HG03039 (cell line): ENCODE measurements around the gene MLLT1.
A peak's percentile ranks its signal among the peaks of the same experiment; 100 is the strongest.

Experiments
- ATAC-seq: cut with Tn5 transposase; IDR thresholded peaks from one replicate; pipeline ENCODE4 v1.9.1; 2021; ENCODE audit warnings: mild to moderate bottlenecking, moderate library complexity; ENCODE audit not compliant: unreplicated experiment

The MLLT1 gene

DNA sequence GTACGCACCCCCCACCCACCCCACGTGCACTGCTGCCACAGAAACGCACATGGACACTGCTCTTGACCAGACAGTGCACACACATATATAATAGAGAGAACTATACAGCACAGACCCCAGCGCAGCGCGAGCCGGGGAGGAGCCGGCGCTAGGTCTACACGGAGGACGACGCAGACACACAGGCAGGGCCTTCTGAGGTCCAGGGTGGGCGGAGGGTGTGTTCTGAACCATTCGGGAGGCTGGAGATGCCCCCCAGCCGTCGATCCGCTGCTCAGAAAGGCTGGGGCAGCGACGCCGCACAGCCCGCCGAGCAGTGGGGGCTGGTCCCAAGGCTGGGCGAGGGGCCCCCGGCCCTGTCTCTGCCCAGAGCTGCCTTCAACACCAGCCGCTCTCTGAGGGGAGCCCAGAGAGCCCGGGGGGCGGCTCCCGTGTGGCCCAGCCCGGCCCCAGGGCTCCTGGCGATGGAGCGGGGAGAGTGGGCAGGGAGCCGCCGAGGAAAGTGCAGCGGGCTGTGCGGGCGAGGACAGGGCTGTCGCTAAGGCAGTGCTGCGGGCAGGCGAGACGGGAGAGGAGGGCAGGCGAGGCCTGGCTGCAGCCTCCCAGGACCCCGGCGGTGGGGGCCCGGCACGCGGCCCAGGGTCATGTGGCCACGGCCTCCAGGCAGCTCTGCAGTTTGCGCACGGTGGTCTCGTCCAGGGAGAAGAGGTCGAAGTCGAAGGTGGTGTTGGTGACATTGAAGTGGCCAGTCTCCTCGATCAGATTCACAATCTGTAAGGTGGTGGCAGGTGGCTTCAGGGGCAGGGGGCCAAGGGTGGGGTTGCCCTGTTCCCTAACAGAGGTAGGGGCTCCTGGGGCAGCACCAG lies 67.1 kb downstream of the MLLT1 start:
- ATAC-seq, result no peak

DNA sequence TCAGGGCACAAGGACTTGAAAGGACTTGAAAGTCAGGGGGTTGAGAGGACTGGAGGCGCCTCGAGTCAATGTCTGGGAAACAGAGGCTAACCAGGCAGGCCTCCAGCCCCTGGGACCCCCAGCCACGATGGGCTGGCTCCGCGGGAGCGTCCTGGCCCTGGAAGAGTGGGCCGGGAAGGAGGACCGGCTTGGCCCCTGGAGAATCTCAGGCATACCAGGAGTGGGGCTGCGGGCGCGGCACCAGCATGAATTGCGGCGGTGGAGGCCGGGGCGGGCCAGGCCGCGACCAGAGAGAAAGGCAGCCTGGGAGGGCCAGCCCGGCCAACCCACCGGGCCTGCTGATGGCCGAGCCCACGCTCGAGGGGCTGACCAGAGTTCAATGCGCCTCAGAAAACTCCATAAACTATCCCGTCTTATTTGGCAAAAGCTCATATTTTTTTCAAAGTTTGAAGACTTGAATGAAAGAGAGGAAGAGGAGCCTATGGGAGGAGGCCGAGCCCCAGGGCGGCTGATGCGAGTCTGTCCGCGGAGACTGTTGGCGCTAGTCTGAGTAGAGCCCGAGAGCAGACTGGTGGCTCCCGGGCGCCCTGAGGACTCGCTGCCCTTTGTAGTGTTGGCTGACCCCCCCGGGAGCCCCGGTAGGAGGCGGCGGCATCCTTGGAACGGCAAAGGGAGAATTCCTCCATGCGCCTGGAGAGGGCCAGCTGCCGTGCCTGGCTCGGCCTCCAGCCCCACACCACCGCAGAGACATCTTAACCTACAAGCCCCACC lies 68.0 kb downstream of the MLLT1 start:
- no peak for ATAC-seq

DNA sequence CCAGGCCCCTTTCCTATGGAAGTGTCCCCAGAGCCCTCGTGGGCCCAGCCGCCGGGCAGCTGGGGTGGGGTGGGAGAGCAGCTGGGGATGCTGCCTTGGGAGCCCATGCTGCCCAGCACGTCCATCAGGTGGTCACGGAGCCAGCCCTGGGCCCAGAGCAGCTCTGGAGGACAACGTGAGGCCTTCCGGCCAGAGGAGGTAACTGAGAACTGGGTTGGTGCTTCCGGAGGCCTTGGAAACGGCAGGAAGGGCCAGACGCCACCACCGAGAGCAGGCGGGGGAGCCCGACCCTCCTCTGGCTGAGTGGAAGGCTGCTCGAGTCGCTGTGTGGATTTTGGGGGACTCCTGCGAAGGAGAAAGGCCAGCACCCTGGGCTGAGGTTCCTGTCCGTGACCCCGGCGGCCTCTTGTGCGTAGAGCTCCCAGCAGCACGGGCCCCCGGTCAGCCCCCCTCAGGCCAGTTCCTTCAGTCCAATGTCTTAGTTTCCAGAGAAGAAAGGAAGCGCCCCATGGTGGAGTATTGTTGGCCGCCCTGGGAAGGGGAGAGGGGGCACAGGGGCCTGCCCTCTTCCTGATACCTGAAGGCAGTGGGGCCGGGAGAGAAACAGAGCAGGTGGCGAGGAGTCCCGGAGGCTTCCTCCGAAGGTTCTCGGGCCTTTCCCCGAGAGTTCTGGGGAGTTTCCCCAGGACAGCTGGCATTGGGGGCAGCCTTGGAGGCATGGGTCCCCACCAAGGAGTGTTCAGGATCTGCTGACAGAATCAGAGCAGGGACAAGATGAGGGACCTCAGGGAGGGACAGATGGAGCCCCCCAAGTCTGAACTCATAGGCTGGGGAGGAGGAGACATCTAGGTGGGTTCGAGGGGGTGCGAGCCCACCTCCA lies 68.8 kb downstream of the MLLT1 start:
- no peak for ATAC-seq

DNA sequence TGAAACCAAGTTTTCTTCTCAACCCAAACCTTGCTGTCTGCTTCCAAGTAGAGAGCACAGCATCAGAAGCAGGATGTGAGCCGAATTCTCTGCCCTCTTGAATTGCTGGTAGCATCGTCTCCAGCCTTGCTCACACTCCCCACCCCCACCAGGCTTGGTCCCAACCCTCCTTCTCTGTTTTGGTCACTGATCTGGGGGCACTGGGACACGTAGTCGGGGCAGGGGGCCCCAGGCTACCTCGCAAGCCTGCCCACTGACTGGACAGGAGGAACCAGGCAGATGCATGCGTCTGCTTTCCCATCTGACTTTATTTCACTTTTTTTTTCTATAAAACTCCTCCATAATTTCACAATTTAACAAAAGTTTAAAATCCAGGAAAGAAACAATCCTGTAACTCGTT lies 69.7 kb downstream of the MLLT1 start:
- no peak for ATAC-seq

DNA sequence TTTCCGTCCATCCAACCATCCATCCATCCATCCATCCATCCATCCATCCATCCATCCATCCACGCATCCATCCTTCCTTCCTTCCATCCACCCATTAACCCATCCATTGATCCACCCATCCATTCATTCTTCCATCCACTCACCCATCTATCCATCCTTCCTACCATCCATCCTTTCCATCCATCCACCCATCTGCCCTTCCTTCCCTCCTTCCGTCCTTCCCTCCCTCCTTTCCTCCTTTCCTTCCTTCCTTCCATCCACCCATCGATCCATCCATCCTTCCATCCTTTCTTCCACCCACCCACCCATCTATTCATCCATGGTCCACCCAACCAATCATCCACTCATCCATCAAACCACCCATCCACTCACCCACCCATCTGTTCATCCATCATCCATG lies 70.1 kb downstream of the MLLT1 start:
- ATAC-seq, result no peak

DNA sequence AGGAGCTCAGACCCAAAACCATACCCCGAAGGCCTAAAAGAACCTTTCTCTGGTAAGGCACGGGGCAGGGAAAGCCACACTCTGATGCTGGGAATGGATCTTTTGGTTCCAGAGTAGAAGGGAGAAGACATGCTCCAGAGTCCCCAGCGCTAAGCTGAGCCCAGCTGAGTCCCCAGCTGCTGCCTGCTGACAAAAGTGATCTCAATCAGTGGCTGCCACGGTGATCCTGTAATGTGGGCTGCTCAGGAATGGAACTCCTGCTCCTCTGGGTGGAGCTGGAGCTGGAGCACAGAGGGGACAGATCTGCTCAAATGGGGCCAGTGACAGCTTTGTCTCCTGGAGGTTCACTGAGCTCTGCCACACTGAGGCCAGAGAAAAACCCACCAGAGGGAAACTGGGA lies 70.5 kb downstream of the MLLT1 start:
- no peak for ATAC-seq

DNA sequence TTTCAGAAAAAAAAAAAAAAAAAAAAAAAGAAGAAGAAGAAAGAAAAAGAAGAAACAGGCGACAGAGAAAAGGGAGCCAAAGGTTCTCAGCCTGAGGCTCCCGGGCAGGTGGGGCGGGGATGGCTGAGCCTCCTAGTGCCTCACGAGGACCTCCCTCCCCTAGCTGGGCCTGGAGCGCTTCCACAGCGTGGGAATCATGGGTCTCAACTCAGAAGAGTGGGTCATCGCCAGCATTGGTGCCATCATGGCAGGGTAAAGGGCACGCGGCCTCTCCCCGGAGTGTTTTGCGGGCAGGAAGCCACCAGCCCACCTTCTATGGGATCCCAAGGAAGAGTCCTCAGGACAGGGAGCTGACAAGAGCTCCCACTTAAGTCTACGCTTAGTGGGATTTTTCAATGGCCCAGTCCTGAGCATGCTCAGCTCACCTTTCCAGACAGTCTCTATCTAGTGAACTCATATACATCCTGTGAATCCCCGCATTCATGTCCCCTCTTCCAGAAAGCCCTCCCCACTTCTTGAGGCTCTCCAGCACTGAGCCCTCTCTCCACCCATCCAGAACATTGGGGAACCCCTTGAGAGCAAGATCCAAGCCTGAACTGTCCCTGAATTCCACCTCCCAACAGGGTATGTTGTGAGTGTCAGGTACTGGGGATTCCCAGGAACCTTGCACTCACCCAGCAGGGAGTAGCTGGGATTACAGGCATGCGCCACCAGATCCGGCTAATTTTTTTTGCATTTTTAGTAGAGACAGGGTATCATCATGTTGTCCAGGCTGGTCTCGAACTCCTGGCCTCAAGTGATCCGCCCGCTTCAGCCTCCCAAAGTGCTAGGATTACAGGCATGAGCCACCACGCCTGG lies 74.7 kb downstream of the MLLT1 start:
- no peak for ATAC-seq

DNA sequence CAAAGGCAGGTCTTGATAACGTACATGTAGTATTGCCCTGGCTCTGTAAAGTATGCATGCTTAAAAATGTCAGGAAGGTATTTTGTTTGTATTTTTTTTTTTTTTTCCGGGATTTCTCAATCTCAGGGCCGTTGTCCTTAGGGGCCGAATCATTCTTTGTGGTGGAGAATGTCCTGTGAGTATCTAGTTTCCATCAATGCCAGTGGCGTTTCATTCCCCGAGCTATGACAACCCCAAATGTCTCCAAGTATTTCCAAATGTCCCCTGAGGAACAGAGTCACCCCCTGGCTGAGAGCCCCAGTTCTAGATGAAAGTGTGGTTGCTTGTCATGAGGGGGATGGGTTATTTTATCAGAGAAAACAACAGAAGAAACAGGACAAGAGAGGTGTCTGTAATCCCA lies 75.6 kb downstream of the MLLT1 start:
- ATAC-seq, result no peak

DNA sequence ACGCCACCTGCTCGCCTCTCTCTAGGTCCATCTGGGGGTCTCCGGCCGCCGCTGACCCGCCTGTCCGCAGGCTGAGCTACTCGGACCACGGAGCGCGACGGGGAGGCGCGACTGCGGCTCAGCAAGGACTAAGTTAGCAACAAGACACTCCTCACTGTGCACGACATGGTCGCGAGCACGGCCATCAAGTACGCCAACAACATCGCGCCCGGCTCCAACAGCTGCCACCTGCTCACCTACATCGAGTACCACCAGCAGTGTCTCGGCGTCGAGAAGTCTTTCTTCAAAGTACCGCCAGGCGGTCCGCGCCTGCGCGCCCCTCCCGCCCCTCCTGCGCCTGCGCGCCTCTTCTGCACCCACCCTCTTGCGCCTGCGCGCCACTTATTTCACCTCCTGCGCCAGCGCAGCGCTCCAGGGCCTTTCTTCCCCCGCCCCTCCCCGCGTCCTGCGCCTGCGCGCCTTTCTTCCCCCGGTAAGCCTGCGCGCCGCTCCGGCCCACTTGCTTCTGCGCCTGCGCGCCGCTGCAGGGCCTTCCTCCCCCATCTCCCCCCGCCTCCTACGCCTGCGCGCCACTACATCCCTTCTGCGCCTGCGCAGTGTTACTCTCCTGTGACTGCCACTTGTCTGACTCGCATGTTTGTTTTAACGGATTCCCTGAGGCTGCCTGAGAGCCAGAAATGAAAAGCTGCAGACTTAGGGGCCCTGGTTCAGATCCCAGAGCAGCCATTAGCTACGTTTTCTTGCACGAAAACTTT lies 80.4 kb downstream of the MLLT1 start:
- ATAC-seq, result peak; percentile 67

DNA sequence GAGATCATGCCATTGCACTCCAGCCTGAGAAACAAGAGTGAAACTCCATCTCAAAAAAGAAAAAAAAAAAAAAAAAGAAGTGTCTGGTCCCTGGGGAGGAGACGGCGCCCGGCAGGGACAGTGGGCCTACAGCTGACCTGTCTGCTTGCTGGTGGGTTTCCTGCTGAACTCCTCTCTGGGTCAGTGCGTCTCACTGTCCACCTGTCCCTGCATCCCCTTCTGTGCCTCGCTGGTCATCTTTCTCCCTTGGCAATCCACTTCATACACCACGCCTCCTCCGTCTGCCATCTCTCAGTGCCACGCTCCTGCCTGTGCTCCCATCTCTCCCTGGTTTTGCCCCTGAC lies 80.9 kb downstream of the MLLT1 start:
- ATAC-seq, result no peak

DNA sequence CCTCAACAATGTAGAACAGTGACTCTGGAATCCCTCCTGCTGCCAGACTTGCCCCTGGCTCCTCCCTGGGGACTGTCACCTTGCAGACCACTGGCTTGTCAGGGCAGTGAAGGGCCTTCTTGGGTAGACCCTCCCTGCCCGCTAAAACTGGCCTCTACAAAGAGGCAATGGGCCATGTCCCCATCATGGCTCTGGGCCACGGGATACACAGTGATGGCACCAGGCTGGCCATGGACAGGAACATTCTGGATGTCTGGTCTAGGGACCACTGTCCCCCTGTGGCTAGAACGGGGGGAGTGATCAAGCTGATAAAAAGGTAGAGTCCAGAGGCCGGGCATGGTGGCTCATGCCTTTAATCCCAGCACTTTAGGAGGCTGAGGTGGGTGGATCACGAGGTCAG lies 83.4 kb downstream of the MLLT1 start:
- ATAC-seq, result no peak

DNA sequence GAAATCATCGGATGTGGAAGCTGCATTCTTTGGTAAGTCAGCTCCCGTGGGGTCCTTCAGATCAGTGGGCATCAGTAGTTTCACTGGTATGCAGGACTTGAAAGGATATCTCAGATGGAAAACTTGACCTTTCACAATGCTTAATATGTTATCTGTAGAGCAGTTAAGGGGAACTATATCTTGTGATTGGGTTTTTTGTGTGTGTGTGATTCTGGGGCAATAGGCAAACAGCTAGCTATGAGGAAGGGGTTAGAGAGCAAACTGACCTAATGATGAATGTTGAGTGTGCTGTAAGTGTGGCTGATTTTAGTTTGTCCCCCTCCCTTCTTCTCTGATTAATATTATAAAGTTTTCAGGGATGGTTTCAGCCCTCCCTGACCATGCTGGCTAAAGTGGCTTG lies 91.0 kb downstream of the MLLT1 start:
- no peak for ATAC-seq

DNA sequence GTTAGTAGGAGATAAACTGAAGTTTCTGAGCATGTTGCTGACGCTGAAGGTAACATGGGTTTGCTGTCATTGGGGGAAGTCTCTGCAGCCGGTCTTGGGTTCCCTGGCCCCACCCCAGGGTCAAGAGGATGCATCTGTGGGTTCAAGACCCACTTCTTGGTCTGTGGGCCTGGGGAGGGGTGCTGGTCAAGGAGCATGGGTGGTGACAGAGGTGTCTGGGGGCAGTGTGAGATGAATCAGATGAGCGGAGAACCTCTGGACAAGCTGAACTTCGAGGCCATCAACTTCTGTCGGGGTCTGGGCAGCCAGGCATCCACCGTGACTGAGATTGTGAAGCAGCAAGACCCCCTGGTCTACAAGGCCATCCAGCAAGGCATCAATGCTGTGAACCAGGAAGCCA lies 92.4 kb downstream of the MLLT1 start:
- no peak for ATAC-seq

DNA sequence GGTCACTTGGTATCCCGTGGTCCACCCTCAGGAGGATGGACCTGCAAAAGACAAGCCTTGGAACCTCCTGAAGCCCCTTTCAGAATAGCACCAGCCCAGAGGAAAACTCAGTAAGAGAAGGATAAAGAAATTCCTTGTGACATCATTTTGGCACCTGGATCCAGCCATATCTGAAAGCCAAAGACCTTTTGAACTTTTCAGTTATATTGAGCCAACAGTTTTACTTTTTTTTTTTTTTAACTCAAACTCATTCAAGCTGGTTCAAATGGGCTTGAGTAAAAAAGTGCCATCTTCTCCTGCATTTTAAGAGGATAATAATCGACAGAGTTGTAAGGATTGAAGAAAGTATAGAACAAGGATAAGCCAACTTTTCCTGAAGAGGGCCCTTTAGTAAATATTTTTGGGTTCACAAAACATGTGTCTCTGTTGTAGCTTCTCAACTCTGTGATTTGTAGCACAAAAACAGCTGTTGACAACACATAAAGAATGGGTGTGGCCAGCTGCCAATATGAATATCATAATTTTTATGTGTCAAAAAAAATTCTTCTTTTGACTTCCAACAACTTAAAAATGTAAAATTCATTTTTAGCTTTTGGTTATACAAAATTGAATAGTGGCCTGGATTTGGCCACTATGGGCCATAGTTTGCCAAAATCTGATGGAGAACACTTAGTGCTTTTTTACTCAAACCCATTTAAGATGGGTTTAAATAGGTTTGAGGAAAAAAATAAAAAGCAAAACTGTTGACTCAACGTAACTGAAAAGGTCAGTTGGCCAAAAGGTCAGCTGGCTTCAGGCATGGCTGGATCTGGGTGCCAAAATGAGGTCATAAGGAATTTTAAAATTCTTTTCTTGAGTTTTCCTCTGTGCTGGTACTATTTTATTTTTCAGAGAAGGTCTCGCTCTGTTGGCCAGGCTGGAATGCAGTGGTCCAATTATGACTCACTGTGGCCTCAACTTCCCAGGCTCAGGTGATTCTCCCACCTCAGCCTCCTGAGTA lies 93.6 kb downstream of the MLLT1 start:
- no peak for ATAC-seq

DNA sequence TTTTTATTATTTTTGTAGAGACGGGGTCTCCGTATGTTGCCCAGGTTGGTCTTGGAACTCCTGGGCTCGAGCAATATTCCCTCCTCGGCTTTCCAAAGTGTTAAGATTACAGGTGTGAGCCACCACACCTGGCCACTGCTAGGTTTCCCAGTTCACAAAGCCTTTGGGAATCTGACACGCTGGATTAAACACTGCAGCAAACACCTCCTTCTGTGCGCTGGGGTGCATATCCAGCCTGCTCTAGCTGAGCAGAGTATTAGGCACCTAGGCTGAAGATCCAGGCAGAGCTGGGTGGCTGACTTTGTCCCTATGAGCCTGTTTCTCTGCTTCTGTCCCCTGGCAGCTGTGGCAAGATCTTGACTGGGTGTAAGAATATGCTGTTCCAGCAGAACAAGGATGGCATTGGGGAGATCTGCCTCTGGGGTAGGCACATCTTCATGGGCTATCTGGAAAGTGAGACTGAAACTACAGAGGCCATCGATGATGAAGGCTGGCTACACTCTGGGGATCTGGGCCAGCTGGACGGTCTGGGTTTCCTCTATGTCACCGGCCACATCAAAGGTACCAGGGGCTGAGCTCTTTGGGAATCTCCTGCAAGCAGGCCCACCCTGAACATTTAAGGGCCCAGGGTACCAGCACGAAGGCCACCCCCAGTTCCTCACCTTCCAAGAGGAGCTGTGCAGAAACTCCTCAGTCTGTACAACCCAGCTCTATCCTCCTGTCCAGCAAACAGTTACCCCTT lies 94.5 kb downstream of the MLLT1 start:
- no peak for ATAC-seq

DNA sequence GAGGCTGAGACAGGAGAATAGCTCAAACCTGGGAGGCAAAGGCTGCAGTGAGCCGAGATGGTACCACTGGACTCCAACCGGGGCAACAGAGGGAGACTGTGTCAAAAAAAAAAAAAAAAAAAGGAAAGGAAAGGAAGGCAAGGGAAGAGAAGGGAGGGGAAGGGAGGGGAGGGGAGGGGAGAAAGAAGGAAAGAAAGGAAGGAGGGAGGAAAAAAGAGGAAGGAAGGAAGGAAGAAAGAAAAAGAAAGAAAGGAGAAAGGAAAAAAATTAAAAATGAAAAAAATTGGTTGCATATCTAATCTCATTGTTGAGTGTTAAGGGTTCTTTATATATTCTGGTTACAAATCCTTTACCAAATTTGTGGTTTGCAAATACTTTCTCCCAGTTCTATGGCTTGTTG lies 98.7 kb downstream of the MLLT1 start:
- ATAC-seq, result no peak

DNA sequence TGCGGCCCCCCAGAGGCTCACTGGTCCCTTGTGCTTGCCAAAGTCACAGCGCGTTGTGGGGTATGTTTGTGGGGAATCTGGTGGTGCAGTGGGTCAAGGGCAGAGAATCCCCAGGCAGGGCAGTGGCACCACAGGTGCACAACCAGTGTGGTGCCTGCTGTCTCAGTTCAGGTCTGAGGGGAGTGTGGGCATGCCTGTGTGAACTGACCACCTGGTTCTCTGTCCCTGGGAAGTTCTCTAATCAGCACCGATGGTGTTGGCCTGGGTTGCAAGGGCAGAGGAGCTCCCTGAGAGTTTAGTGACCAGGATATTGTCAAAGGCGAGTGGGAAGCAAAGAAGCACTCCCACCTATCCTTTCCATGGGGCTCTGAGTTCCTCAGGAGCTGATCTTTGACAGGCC lies 106.6 kb downstream of the MLLT1 start:
- ATAC-seq, result no peak
